Testis (tissue), 2 donors: Measurements from ENCODE around the gene TDRD12.

Source experiments
- CTCF ChIP-seq, 3 experiments: fragments of 450-650 bp in 2 of 3; fragments of 200-600 bp in 1 of 3; sonication (generic) in 1 of 3; IDR thresholded peaks; one replicate each; pipeline ENCODE4 v1.5.1; 2016 to 2019; ENCODE audit warnings: antibody characterized with exemption in 3 of 3, mild to moderate bottlenecking in 2 of 3, moderate library complexity in 1 of 3
- POLR2A ChIP-seq: fragments of 450-650 bp; IDR thresholded peaks from one replicate; pipeline ENCODE4 v1.6.1; 2017; ENCODE audit warnings: antibody characterized with exemption, mild to moderate bottlenecking, moderate library complexity

GRCh38 chr19:32676895-32677359 lies 42.6 kb upstream of the TDRD12 start:
- TF ChIP-seq CTCF (IDR thresholded peaks at IDR 0.05) (no peak), POLR2A (no peak)
